CD14-positive monocyte (primary cell): ENCODE data around the gene AJAP1. TPM values are rescaled to one million over a fixed set of nuclear protein-coding genes. Genes with fewer than 3 reads are reported as not detected.

Experiments used
- DNase-seq, 3 donors: peaks; one replicate each; pipeline ENCODE4 v3.0.0-alpha.2; 2011 to 2022
- H2AFZ ChIP-seq: 2 replicates; pipeline ENCODE4 v1.6.0; 2012; ENCODE audit warnings: mild to moderate bottlenecking, low read depth, low read length, inconsistent platforms; ENCODE audit not compliant: insufficient read depth, poor library complexity, severe bottlenecking
- H3K27ac ChIP-seq, 2 donors: 1 replicate in 1 of 2; 2 replicates in 1 of 2; pipeline ENCODE4 v1.5.1; 2012 to 2013; ENCODE audit warnings: low read length in 2 of 2, control low read depth in 1 of 2, inconsistent platforms in 1 of 2, low read depth in 1 of 2, mild to moderate bottlenecking in 1 of 2
- H3K27me3 ChIP-seq, 2 donors: one replicate each; pipeline versions ENCODE4 v1.6.0 to v1.6.1; 2011 to 2013; ENCODE audit warnings: low read length in 2 of 2; ENCODE audit not compliant: control insufficient read depth in 2 of 2, insufficient read depth in 2 of 2
- H3K36me3 ChIP-seq, 2 donors: replicated peaks in 1 of 2; 1 replicate in 1 of 2; 2 replicates in 1 of 2; pipeline versions ENCODE4 v1.5.1 to v1.6.1; 2012 to 2013; ENCODE audit warnings: low read length in 2 of 2, control low read depth in 1 of 2, inconsistent platforms in 1 of 2, mild to moderate bottlenecking in 1 of 2; ENCODE audit not compliant: insufficient read depth in 2 of 2, control insufficient read depth in 1 of 2
- H3K4me1 ChIP-seq, 2 donors: 1 replicate in 1 of 2; 2 replicates in 1 of 2; pipeline versions ENCODE4 v1.5.1 to v1.6.1; 2012 to 2013; ENCODE audit warnings: low read length in 2 of 2, control low read depth in 1 of 2, inconsistent platforms in 1 of 2, mild to moderate bottlenecking in 1 of 2, moderate library complexity in 1 of 2; ENCODE audit not compliant: insufficient read depth in 2 of 2, control insufficient read depth in 1 of 2
- H3K4me2 ChIP-seq: replicated peaks from 2 replicates; pipeline ENCODE3; 2012; ENCODE audit warnings: low read length, moderate library complexity, mild to moderate bottlenecking; ENCODE audit not compliant: poor library complexity, severe bottlenecking; ENCODE audit errors: extremely low read depth
- H3K4me3 ChIP-seq, 3 experiments: fragments of 200-600 bp in 1 of 3; sonication (generic) in 1 of 3; replicated peaks in 1 of 3; 1 replicate in 2 of 3; 2 replicates in 1 of 3; pipeline ENCODE4 v1.5.1; 2011 to 2013; ENCODE audit warnings: low read length in 3 of 3, mild to moderate bottlenecking in 3 of 3, control low read depth in 2 of 3, low read depth in 2 of 3, inconsistent platforms in 1 of 3, moderate library complexity in 1 of 3
- H3K79me2 ChIP-seq: 2 replicates; pipeline ENCODE4 v1.6.0; 2012; ENCODE audit warnings: mild to moderate bottlenecking, control low read depth, inconsistent platforms, low read length, moderate library complexity; ENCODE audit not compliant: insufficient read depth
- H3K9ac ChIP-seq: 2 replicates; pipeline ENCODE4 v1.6.0; 2017; ENCODE audit warnings: low read length, mild to moderate bottlenecking; ENCODE audit not compliant: insufficient read depth, poor library complexity, severe bottlenecking
- H3K9me3 ChIP-seq, 2 donors: replicated peaks in 1 of 2; 1 replicate in 1 of 2; 2 replicates in 1 of 2; pipeline versions ENCODE4 v1.5.1 to v1.6.1; 2012 to 2013; ENCODE audit warnings: low read length in 2 of 2, control low read depth in 1 of 2; ENCODE audit not compliant: control insufficient read depth in 1 of 2, insufficient read depth in 1 of 2
- H4K20me1 ChIP-seq: 2 replicates; pipeline ENCODE4 v1.6.0; 2012; ENCODE audit warnings: mild to moderate bottlenecking, low read length, control low read depth, moderate library complexity; ENCODE audit not compliant: insufficient read depth
- H3K27ac Mint-ChIP-seq, 7 donors: one replicate each; pipeline ENCODE4 v1.8.0; 2020; ENCODE audit warnings: mild to moderate bottlenecking in 7 of 7, mixed read lengths in 7 of 7, moderate library complexity in 6 of 7, inconsistent platforms in 2 of 7
- H3K27me3 Mint-ChIP-seq, 3 donors: one replicate each; pipeline ENCODE4 v1.8.0; 2021 to 2022; ENCODE audit warnings: low read depth in 3 of 3, mild to moderate bottlenecking in 3 of 3, mixed read lengths in 3 of 3, moderate library complexity in 3 of 3, inconsistent platforms in 1 of 3
- H3K36me3 Mint-ChIP-seq, 2 donors: one replicate each; pipeline ENCODE4 v1.8.0; 2020; ENCODE audit warnings: mixed read lengths in 2 of 2, inconsistent platforms in 1 of 2, mild to moderate bottlenecking in 1 of 2
- H3K4me1 Mint-ChIP-seq: one replicate; pipeline ENCODE4 v1.8.0; 2020; ENCODE audit warnings: mild to moderate bottlenecking, mixed read lengths
- H3K4me3 Mint-ChIP-seq, 2 donors: one replicate each; pipeline ENCODE4 v1.8.0; 2020; ENCODE audit warnings: mild to moderate bottlenecking in 2 of 2, mixed read lengths in 2 of 2, moderate library complexity in 1 of 2
- H3K9me3 Mint-ChIP-seq, 7 donors: one replicate each; pipeline ENCODE4 v1.8.0; 2020 to 2022; ENCODE audit warnings: mixed read lengths in 7 of 7, mild to moderate bottlenecking in 6 of 7, moderate library complexity in 6 of 7, inconsistent platforms in 2 of 7
- CTCF ChIP-seq: fragments of 200-600 bp; IDR thresholded peaks from one replicate; pipeline ENCODE4 v1.8.0; 2022; ENCODE audit warnings: antibody characterized with exemption, mild to moderate bottlenecking
- WGBS: methylation state at CpG from one replicate; pipeline ENCODE4 v1.1.5; 2013; ENCODE audit warnings: missing lambda C conversion rate; ENCODE audit not compliant: insufficient coverage; 5-methylcytosine and 5-hydroxymethylcytosine counted together
- intact Hi-C, 2 donors: fragments of 100-400 bp; cut with micrococcal nuclease; formaldehyde crosslinking; loops; one replicate each; pipeline versions ENCODE4 v1.15.0 to v1.15.1; 2023
- polyA plus RNA-seq, 3 donors: library from polyadenylated mRNA; depleted of rRNA in 1 of 3; unstranded in 2 of 3; stranded (reverse) in 1 of 3; fragments of 300-500 nt in 2 of 3; fragments of >200 nt in 1 of 3; fragmentation: Illumina TruSeq in 2 of 3; gene quantifications; 1 replicate in 2 of 3; 2 replicates in 1 of 3; pipeline ENCODE4 v1.2.3, GENCODE V29; 2012 to 2021

The AJAP1 gene
- polyA plus RNA-seq, 3 donors, result not detected

GRCh38 chr1:4626061-4626460, 28.3 kb upstream of the AJAP1 start:
- no peak overlapping the region for H3K4me2 ChIP-seq
- no peaks in the 10 kb centered on the region for H3K36me3 Mint-ChIP-seq

GRCh38 chr1:4626560-4627319, 27.7 kb upstream of the AJAP1 start:
- Histone ChIP-seq H3K27ac (no peak overlapping the region), H3K4me2 (no peak overlapping the region), H3K4me1 (no peaks in the 10 kb centered on the region), H4K20me1 (no peaks in the 10 kb centered on the region), H3K9me3 (no peaks in the 10 kb centered on the region), H3K36me3 (no peaks in the 10 kb centered on the region), H2AFZ (no peak overlapping the region), H3K4me3 (no peak overlapping the region), H3K27me3 (no peaks in the 10 kb centered on the region), H3K9ac (no peak overlapping the region), H3K79me2 (no peaks in the 10 kb centered on the region)
- no peak for DNase-seq
- no peaks in the 10 kb centered on the region for H3K4me1 Mint-ChIP-seq
- no peak overlapping the region for H3K4me3 Mint-ChIP-seq
- intact Hi-C loops, result no loop called here
- 87% methylated on average over 6 of the region's 9 CpGs for WGBS
- H3K27me3 Mint-ChIP-seq, result peaks cover 1 to 8% (median 4%) of the 10 kb centered on the region in 3 donors
- peaks cover 0 to 2% (median 0%) of the 10 kb centered on the region in 7 donors for H3K9me3 Mint-ChIP-seq
- no peak for TF ChIP-seq CTCF
- no peaks in the 10 kb centered on the region for H3K36me3 Mint-ChIP-seq
- H3K27ac Mint-ChIP-seq, result no peak overlapping the region

More at GRCh38 chr1:4626061-4626460, 28.3 kb upstream of the AJAP1 start:
- H3K4me1 Mint-ChIP-seq, result no peaks in the 10 kb centered on the region
- TF ChIP-seq CTCF, result no peak
- 91% methylated on average over 13 of the region's 13 CpGs for WGBS
- Histone ChIP-seq H3K79me2 (no peaks in the 10 kb centered on the region), H3K9me3 (no peaks in the 10 kb centered on the region), H3K9ac (no peak overlapping the region), H3K27ac (no peak overlapping the region), H3K27me3 (no peaks in the 10 kb centered on the region), H4K20me1 (no peaks in the 10 kb centered on the region), H3K4me1 (no peaks in the 10 kb centered on the region), H3K4me3 (no peak overlapping the region), H2AFZ (no peak overlapping the region), H3K36me3 (no peaks in the 10 kb centered on the region)
- peaks cover 0 to 2% (median 0%) of the 10 kb centered on the region in 7 donors for H3K9me3 Mint-ChIP-seq
- intact Hi-C loops, result no loop called here
- H3K27ac Mint-ChIP-seq, result no peak overlapping the region
- DNase-seq, result no peak
- H3K27me3 Mint-ChIP-seq, result peaks cover 1 to 9% (median 4%) of the 10 kb centered on the region in 3 donors
- no peak overlapping the region for H3K4me3 Mint-ChIP-seq
